ENCODE measurements around the gene PAX5.

PAX5 gene

GRCh38 chr9:36896296-36896695, 137.8 kb downstream of the PAX5 start:
- Histone ChIP-seq H3K4me3 (ENCODE audit: severe bottlenecking) (no peak overlapping the region), H3K9me3 (ENCODE audit: severe bottlenecking) (no peaks in the 10 kb centered on the region), H3K4me1 (ENCODE audit: insufficient read depth, poor library complexity, severe bottlenecking) (no peaks in the 10 kb centered on the region), H3K27ac (ENCODE audit: poor library complexity, severe bottlenecking) (no peak overlapping the region), H3K27me3 (ENCODE audit: insufficient read depth, poor library complexity, severe bottlenecking) (peaks cover 10% of the 10 kb centered on the region), H3K36me3 (ENCODE audit: low read depth) (no peaks in the 10 kb centered on the region)
- no peak for DNase-seq (ENCODE audit: low spot score)
- no peak for TF ChIP-seq CTCF (IDR thresholded peaks at IDR 0.05; ENCODE audit: poor library complexity, severe bottlenecking)
- ATAC-seq (ENCODE audit: low read depth): no peak

- H3K27me3 ChIP-seq (ENCODE audit: insufficient read depth, poor library complexity, severe bottlenecking): peaks cover 12% of the 10 kb centered on the region
- TF ChIP-seq CTCF (IDR thresholded peaks at IDR 0.05; ENCODE audit: poor library complexity, severe bottlenecking): no peak
- no peak overlapping the region for H3K27ac ChIP-seq (ENCODE audit: poor library complexity, severe bottlenecking)
- no peak for ATAC-seq (ENCODE audit: low read depth)
- no peaks in the 10 kb centered on the region for H3K9me3 ChIP-seq (ENCODE audit: severe bottlenecking)
- no peak for DNase-seq (ENCODE audit: low spot score)
- H3K36me3 ChIP-seq (ENCODE audit: low read depth): no peaks in the 10 kb centered on the region
- no peak overlapping the region for H3K4me3 ChIP-seq (ENCODE audit: severe bottlenecking)
- no peaks in the 10 kb centered on the region for H3K4me1 ChIP-seq (ENCODE audit: insufficient read depth, poor library complexity, severe bottlenecking)
Measured at GRCh38 chr9:36895744-36896260, 138.3 kb downstream of the PAX5 start.

GRCh38 chr9:36894695-36895310, 139.3 kb downstream of the PAX5 start:
- H3K27ac ChIP-seq (ENCODE audit: poor library complexity, severe bottlenecking): no peak overlapping the region
- H3K27me3 ChIP-seq (ENCODE audit: insufficient read depth, poor library complexity, severe bottlenecking): peaks cover 12% of the 10 kb centered on the region
- H3K4me3 ChIP-seq (ENCODE audit: severe bottlenecking): no peak overlapping the region
- no peak for DNase-seq (ENCODE audit: low spot score)
- ATAC-seq (ENCODE audit: low read depth): no peak
- H3K4me1 ChIP-seq (ENCODE audit: insufficient read depth, poor library complexity, severe bottlenecking): no peaks in the 10 kb centered on the region
- no peaks in the 10 kb centered on the region for H3K9me3 ChIP-seq (ENCODE audit: severe bottlenecking)
- no peaks in the 10 kb centered on the region for H3K36me3 ChIP-seq (ENCODE audit: low read depth)
- TF ChIP-seq CTCF (IDR thresholded peaks at IDR 0.05; ENCODE audit: poor library complexity, severe bottlenecking): no peak

GRCh38 chr9:36893911-36894310, 140.2 kb downstream of the PAX5 start:
- no peak for DNase-seq (ENCODE audit: low spot score)
- no peak overlapping the region for H3K27ac ChIP-seq (ENCODE audit: poor library complexity, severe bottlenecking)
- no peaks in the 10 kb centered on the region for H3K36me3 ChIP-seq (ENCODE audit: low read depth)
- no peak for ATAC-seq (ENCODE audit: low read depth)
- no peak for TF ChIP-seq CTCF (IDR thresholded peaks at IDR 0.05; ENCODE audit: poor library complexity, severe bottlenecking)
- H3K9me3 ChIP-seq (ENCODE audit: severe bottlenecking): no peaks in the 10 kb centered on the region
- H3K4me1 ChIP-seq (ENCODE audit: insufficient read depth, poor library complexity, severe bottlenecking): no peaks in the 10 kb centered on the region
- no peak overlapping the region for H3K4me3 ChIP-seq (ENCODE audit: severe bottlenecking)
- H3K27me3 ChIP-seq (ENCODE audit: insufficient read depth, poor library complexity, severe bottlenecking): peaks cover 12% of the 10 kb centered on the region

- DNase-seq (ENCODE audit: low spot score): no peak
- no peaks in the 10 kb centered on the region for H3K36me3 ChIP-seq (ENCODE audit: low read depth)
- H3K4me1 ChIP-seq (ENCODE audit: insufficient read depth, poor library complexity, severe bottlenecking): no peaks in the 10 kb centered on the region
- TF ChIP-seq CTCF (IDR thresholded peaks at IDR 0.05; ENCODE audit: poor library complexity, severe bottlenecking): no peak
- peaks cover 12% of the 10 kb centered on the region for H3K27me3 ChIP-seq (ENCODE audit: insufficient read depth, poor library complexity, severe bottlenecking)
- ATAC-seq (ENCODE audit: low read depth): no peak
- H3K27ac ChIP-seq (ENCODE audit: poor library complexity, severe bottlenecking): no peak overlapping the region
- H3K9me3 ChIP-seq (ENCODE audit: severe bottlenecking): no peaks in the 10 kb centered on the region
- no peak overlapping the region for H3K4me3 ChIP-seq (ENCODE audit: severe bottlenecking)
Measured at GRCh38 chr9:36893184-36893583, 140.9 kb downstream of the PAX5 start.

All from RWPE2 (cell line).